GM13977 (cell line): ENCODE results near the gene MRPS22.
A peak's percentile ranks its signal among the peaks of the same experiment; 100 is the strongest.

Source experiments
- DNase-seq: peaks from one replicate; pipeline ENCODE4 v3.0.0; 2012; ENCODE audit warnings: low spot score
- in situ Hi-C: fragments of 300-500 bp; cut with MboI; formaldehyde crosslinking; loops from one replicate; pipeline ENCODE4 v1.12.0; 2022; ENCODE audit warnings: low sequenced_read_pairs, low pct_unique_long_range_greater_than_20kb, mixed read lengths, inconsistent platforms; ENCODE audit not compliant: unreplicated experiment
- TF ChIP-seq, protein P1 (sequence below): IDR thresholded peaks from 2 replicates; pipeline ENCODE4 v1.5.1; 2012; ENCODE audit warnings: mild to moderate bottlenecking, control low read depth; ENCODE audit not compliant: insufficient read depth; ENCODE audit errors: extremely low read depth, missing control alignments

Gene MRPS22

DNA sequence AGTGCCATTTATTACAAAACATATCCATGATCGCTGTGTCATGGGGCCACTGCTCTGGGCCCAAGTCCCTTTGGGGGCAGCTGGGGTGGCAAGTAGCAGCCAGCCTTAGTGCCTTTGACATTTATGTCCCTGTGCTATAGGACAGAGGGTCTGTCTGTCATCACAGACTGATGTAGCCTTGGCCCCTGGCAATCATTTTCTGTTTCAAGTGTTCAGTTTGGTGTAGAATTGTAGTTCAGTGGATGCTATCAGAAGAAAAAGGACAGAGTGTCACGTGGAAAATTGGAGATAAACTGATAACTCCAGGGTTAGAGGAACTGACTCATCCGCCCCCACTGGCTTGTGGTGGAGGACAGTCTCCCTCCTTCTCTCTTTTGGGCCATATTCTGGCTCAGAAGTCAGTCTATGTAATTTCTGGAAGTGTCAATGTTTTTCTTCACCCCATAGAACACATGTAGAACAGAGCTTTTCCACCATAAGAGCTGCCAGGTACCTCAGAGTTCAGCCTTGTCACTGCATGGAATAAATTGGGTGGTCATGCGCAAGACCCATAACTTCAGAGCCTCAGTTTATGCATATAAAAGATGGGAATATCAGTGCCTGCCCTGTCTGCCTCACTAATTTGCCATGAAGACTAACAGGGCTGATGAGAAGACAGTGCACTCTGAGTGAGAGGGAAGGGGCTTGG is 4.5 kb upstream of the MRPS22 start:
- DNase-seq: no peak
- TF ChIP-seq, protein P1, sequence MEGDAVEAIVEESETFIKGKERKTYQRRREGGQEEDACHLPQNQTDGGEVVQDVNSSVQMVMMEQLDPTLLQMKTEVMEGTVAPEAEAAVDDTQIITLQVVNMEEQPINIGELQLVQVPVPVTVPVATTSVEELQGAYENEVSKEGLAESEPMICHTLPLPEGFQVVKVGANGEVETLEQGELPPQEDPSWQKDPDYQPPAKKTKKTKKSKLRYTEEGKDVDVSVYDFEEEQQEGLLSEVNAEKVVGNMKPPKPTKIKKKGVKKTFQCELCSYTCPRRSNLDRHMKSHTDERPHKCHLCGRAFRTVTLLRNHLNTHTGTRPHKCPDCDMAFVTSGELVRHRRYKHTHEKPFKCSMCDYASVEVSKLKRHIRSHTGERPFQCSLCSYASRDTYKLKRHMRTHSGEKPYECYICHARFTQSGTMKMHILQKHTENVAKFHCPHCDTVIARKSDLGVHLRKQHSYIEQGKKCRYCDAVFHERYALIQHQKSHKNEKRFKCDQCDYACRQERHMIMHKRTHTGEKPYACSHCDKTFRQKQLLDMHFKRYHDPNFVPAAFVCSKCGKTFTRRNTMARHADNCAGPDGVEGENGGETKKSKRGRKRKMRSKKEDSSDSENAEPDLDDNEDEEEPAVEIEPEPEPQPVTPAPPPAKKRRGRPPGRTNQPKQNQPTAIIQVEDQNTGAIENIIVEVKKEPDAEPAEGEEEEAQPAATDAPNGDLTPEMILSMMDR: no peak
- in situ Hi-C loops: loop anchor here (25.0 kb wide), 1 partner anchor 227 kb away; no protein-coding TSS in a partner anchor

DNA sequence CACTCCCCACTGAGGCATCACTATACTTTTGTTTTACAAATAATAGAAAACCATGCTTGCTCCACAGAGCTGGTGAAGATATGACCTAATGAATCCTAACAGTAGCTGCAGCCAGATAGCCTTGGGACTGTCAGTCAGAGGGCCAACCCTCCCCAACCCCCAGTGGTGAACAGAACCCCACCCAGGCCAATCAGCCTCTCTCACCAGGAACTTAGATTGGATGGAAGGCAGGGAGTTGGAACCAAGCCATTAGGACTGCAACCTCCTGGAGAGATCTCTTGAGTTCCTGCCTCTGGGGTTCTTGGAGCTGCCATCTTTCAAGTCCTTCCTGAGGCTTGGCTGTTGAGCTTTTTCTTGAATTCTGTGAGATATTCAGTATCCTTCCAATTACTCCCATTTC is 3.0 kb upstream of the MRPS22 start:
- in situ Hi-C loops: loop anchor here (25.0 kb wide), 1 partner anchor 228 kb away; no protein-coding TSS in a partner anchor
- no peak for DNase-seq
- TF ChIP-seq, protein P1: no peak

DNA sequence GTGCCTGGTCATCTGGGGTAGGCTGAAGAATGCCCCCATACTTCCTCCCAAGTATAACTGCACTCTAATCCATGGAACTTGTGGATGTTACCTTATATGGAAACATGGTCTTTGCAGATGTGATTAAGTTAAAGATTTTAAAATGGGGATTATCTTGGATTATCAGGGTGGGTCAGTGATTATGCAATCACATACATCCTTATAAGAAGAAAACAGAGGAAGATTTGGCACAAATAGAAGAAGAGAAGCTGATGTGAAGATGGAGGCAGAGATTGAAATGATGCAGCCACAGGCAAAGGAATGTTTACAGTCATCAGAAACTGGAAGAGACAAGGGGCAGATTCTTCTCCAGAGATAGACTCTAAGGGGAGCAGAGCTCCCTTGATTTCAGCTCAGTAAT is 1.8 kb upstream of the MRPS22 start:
- in situ Hi-C loops: loop anchor here (25.0 kb wide), 1 partner anchor 230 kb away; no protein-coding TSS in a partner anchor
- DNase-seq: no peak
- TF ChIP-seq, protein P1: no peak

DNA sequence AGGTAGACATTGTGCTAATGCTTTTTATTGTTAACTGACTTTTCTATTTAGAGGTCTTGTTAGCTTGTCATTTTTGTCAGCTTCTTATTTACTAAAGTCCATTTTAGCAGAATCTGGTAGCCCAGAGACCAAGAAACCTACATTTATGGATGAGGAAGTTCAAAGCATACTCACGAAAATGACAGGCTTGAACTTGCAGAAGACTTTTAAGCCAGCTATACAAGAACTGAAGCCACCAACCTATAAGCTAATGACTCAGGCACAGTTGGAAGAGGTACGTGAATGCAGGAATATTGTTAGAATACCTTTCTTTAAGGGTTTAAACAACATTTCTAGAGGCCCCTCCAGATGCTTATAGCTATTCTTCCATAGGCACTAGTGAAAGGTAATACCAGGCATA is 3.0 kb downstream of the MRPS22 start:
- DNase-seq: no peak
- TF ChIP-seq, protein P1: no peak
- in situ Hi-C loops: loop anchor here (25.0 kb wide), 1 partner anchor 234 kb away; no protein-coding TSS in a partner anchor

DNA sequence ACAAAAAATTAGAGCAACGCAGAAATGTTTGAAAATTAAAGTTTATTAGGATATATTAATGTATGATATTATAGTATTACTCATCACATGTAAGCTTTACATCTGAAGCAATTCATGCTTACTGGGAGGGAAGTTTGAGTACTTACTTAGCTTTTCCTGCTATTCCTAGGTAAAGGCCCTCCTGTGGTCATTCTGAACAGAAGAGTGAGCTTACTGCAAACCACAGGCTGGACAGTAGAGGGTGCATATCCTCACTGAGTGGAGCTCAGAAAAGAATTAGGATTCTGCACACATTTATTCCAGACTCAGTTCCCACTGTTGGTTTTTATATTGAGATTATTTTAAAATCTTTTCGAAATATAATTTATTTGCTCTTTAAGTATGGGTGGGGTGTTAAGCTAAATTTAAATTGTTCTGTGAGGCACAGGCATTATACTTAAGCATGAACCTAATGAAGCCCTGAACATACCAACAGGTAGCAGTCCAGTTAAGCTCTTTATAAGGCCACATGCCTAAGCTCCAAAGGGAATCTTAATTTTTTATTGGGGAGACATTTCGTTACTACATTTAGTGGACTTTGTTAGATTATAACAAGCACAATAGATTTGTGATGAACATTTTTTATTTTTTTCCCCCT is 10.2 kb downstream of the MRPS22 start:
- in situ Hi-C loops: no loop called here

DNA sequence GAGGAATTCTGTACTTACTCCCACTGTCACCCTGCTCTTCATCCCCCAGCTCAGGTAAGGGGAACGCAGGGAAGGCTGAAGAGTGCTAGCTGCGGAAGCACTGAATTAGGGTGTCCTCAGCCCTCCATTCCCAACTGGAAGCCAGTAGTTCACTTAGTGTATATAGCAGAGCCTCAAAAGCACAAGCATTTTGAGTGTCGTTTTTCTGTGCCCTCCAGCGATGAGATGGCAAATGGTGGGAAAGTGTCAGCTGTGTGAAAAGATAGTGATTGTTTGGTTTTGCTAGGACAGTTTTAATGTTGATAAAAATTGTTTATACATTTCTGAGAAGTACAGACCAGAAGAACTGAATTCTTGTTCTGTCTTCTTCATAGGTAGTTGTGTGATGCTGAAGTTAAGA is 10.8 kb downstream of the MRPS22 start:
- in situ Hi-C loops: no loop called here
- DNase-seq: no peak
- TF ChIP-seq, protein P1: no peak

More for the DNA sequence above, 10.2 kb downstream of the MRPS22 start:
- no peak for DNase-seq
- TF ChIP-seq, protein P1: peak; percentile 58
